Activated B cell treated with CpG ODN at 0.5 μM for 24 hours (primary cell): ENCODE data around the gene GTF3C5. TPM values are rescaled to one million over a fixed set of nuclear protein-coding genes. Genes with fewer than 3 reads are reported as not detected.
"Not testable (repeated sequence)": the region's sequence is repeated elsewhere in the genome, so short reads cannot be mapped to it uniquely, and the experiment has no call there.

Experiments
- ATAC-seq: fragments of 200-7000 bp; cut with Tn5 transposase; one replicate; pipeline ENCODE4 v1.10.0; 2021; ENCODE audit warnings: low read depth, mild to moderate bottlenecking, moderate library complexity
- CTCF ChIA-PET: fragments of 350-600 bp; sonication (Branson Sonifier 250); formaldehyde crosslinking; loops from one replicate; lab custom pipeline; 2021; ENCODE audit warnings: antibody characterized with exemption; lab: Charles Lee
- POLR2A ChIA-PET: fragments of 350-600 bp; sonication (Branson Sonifier 250); formaldehyde crosslinking; loops from one replicate; lab custom pipeline; 2021; ENCODE audit warnings: antibody characterized with exemption; lab: Charles Lee
- DNase-seq: peaks from one replicate; pipeline ENCODE4 v3.0.0; 2022
- H3K27ac Mint-ChIP-seq: one replicate; pipeline ENCODE4 v1.8.0; 2020; ENCODE audit warnings: mixed read lengths
- H3K27me3 Mint-ChIP-seq: one replicate; pipeline ENCODE4 v1.8.0; 2021; ENCODE audit warnings: mixed read lengths
- H3K36me3 Mint-ChIP-seq: one replicate; pipeline ENCODE4 v1.8.0; 2021; ENCODE audit warnings: low read depth, mixed read lengths
- H3K4me1 Mint-ChIP-seq: one replicate; pipeline ENCODE4 v1.8.0; 2021; ENCODE audit warnings: mixed read lengths
- H3K4me3 Mint-ChIP-seq: one replicate; pipeline ENCODE4 v1.8.0; 2020; ENCODE audit warnings: mild to moderate bottlenecking, mixed read lengths
- H3K9me3 Mint-ChIP-seq: one replicate; pipeline ENCODE4 v1.8.0; 2020; ENCODE audit warnings: mixed read lengths
- intact Hi-C: fragments of 100-400 bp; cut with micrococcal nuclease; formaldehyde crosslinking; loops from one replicate; pipeline ENCODE4 v1.15.1; 2024
- total RNA-seq: library from RNA; stranded (reverse); gene quantifications from 2 replicates; pipeline ENCODE4 v1.2.3, GENCODE V29; 2022
- TF ChIP-seq, protein P1 (sequence below): fragments of 200-600 bp; IDR thresholded peaks from one replicate; pipeline ENCODE4 v1.8.0; 2022; ENCODE audit warnings: antibody characterized with exemption, mild to moderate bottlenecking

The GTF3C5 gene
- total RNA-seq, 1 donor from 2014 or later = 56.6 TPM

DNA sequence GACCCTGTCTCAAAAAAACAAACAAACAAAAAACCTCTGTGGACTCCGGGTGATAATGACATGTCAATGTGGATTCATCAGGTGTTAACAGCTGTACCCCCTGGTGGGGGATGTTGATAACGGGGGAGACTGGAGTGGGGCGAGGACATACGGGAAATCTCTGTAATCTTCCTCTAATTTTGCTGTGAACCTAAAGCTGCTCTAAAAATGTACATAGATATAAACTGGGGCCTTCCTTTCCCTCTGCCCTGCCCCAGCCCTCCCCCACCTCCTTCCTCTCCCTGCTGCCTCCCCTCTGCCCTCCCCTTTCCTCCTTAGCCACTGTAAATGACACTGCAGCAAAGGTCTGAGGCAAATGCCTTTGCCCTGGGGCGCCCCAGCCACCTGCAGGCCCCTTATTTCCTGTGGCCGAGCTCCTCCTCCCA is 29.6 kb downstream of the GTF3C5 start:
- ATAC-seq = no peak
- TF ChIP-seq, protein P1, sequence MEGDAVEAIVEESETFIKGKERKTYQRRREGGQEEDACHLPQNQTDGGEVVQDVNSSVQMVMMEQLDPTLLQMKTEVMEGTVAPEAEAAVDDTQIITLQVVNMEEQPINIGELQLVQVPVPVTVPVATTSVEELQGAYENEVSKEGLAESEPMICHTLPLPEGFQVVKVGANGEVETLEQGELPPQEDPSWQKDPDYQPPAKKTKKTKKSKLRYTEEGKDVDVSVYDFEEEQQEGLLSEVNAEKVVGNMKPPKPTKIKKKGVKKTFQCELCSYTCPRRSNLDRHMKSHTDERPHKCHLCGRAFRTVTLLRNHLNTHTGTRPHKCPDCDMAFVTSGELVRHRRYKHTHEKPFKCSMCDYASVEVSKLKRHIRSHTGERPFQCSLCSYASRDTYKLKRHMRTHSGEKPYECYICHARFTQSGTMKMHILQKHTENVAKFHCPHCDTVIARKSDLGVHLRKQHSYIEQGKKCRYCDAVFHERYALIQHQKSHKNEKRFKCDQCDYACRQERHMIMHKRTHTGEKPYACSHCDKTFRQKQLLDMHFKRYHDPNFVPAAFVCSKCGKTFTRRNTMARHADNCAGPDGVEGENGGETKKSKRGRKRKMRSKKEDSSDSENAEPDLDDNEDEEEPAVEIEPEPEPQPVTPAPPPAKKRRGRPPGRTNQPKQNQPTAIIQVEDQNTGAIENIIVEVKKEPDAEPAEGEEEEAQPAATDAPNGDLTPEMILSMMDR = no peak
- intact Hi-C loops = no loop called here

GRCh38 chr9:133061019-133061763 is 30.4 kb downstream of the GTF3C5 start:
- H3K4me1 Mint-ChIP-seq = peaks cover 19% of the 10 kb centered on the region
- CTCF ChIA-PET, intact Hi-C loops, H3K9me3 Mint-ChIP-seq, H3K4me3 Mint-ChIP-seq, DNase-seq, H3K27ac Mint-ChIP-seq, H3K27me3 Mint-ChIP-seq, ATAC-seq: not testable (repeated sequence)
- peaks cover 18% of the 10 kb centered on the region for H3K36me3 Mint-ChIP-seq
- POLR2A ChIA-PET = interaction anchor here (0.6 kb wide), 1 partner anchor 118 kb away, joined by 3 read pairs; no protein-coding TSS in a partner anchor

More for the DNA sequence above, 29.6 kb downstream of the GTF3C5 start:
- H3K36me3 Mint-ChIP-seq = peaks cover 25% of the 10 kb centered on the region
- H3K4me1 Mint-ChIP-seq = peaks cover 19% of the 10 kb centered on the region
- no peaks in the 10 kb centered on the region for H3K27me3 Mint-ChIP-seq
- H3K9me3 Mint-ChIP-seq = no peaks in the 10 kb centered on the region
- no peak overlapping the region for H3K4me3 Mint-ChIP-seq
- CTCF ChIA-PET = no interaction called here
- DNase-seq = no peak
- no peak overlapping the region for H3K27ac Mint-ChIP-seq
- POLR2A ChIA-PET = no interaction called here

DNA sequence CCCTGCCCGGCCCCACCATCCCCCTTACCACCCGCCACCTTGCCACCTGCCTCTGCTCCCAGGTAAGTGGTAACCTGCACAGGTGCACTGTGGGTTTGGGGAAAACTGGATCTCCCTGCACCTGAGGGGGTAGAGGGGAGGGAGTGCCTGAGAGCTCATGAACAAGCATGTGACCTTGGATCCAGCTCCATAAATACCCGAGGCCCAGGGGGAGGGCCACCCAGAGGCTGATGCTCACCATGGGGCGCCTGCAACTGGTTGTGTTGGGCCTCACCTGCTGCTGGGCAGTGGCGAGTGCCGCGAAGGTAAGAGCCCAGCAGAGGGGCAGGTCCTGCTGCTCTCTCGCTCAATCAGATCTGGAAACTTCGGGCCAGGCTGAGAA is 31.0 kb downstream of the GTF3C5 start, which contains the start of gene CEL:
TSS of gene CEL (plus strand) at position 218 of the 382 bp plus-strand sequence. CDS start at position 240, 22 bp downstream.
- Mint-ChIP-seq H3K4me1 (peaks cover 19% of the 10 kb centered on the region), H3K36me3 (peaks cover 13% of the 10 kb centered on the region)
- H3K27ac Mint-ChIP-seq, DNase-seq, ATAC-seq, H3K9me3 Mint-ChIP-seq, CTCF ChIA-PET, H3K4me3 Mint-ChIP-seq, intact Hi-C loops, H3K27me3 Mint-ChIP-seq: not testable (repeated sequence)
- POLR2A ChIA-PET = interaction anchor here (0.6 kb wide), 1 partner anchor 117 kb away, joined by 3 read pairs; no protein-coding TSS in a partner anchor

- Mint-ChIP-seq H3K4me1 (peaks cover 19% of the 10 kb centered on the region), H3K36me3 (peaks cover 10% of the 10 kb centered on the region)
- H3K4me3 Mint-ChIP-seq, intact Hi-C loops, H3K27me3 Mint-ChIP-seq, H3K9me3 Mint-ChIP-seq, ATAC-seq, H3K27ac Mint-ChIP-seq, CTCF ChIA-PET, DNase-seq, POLR2A ChIA-PET: not testable (repeated sequence)
Measured at GRCh38 chr9:133062569-133062968, 31.8 kb downstream of the GTF3C5 start.

GRCh38 chr9:133063159-133063499 is 32.3 kb downstream of the GTF3C5 start:
- ATAC-seq (no peak), DNase-seq (no peak)
- peaks cover 6% of the 10 kb centered on the region for H3K36me3 Mint-ChIP-seq
- POLR2A ChIA-PET = no interaction called here
- H3K27ac Mint-ChIP-seq = no peak overlapping the region
- intact Hi-C loops = no loop called here
- no peaks in the 10 kb centered on the region for H3K9me3 Mint-ChIP-seq
- TF ChIP-seq, protein P1 = no peak
- H3K4me3 Mint-ChIP-seq = no peak overlapping the region
- H3K27me3 Mint-ChIP-seq = no peaks in the 10 kb centered on the region
- CTCF ChIA-PET = no interaction called here
- peaks cover 19% of the 10 kb centered on the region for H3K4me1 Mint-ChIP-seq

DNA sequence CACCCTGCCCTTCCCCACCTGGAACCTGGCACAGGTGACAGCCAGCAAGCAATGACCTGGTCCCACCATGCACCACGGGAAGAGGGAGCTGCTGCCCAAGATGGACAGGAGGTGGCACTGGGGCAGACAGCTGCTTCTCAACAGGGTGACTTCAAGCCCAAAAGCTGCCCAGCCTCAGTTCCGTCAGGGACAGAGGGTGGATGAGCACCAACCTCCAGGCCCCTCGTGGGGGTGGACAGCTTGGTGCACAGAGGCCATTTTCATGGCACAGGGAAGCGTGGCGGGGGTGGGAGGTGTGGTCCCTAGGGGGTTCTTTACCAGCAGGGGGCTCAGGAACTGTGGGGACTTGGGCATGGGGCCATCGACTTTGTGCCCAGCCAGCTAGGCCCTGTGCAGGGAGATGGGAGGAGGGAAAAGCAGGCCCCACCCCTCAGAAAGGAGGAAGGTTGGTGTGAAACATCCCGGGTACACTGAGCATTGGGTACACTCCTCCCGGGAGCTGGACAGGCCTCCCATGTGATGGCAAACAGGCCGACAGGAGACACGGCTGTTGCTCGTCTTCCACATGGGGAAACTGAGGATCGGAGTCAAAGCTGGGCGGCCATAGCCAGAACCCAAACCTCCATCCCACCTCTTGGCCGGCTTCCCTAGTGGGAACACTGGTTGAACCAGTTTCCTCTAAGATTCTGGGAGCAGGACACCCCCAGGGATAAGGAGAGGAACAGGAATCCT is 32.9 kb downstream of the GTF3C5 start:
- H3K27ac Mint-ChIP-seq = no peak overlapping the region
- H3K36me3 Mint-ChIP-seq = peaks cover 2% of the 10 kb centered on the region
- intact Hi-C loops = no loop called here

More for the DNA sequence above, 32.9 kb downstream of the GTF3C5 start:
- no peak for DNase-seq
- Mint-ChIP-seq H3K9me3 (no peaks in the 10 kb centered on the region), H3K27me3 (no peaks in the 10 kb centered on the region), H3K4me3 (no peak overlapping the region), H3K4me1 (peaks cover 18% of the 10 kb centered on the region)
- CTCF ChIA-PET = no interaction called here
- TF ChIP-seq, protein P1 = no peak
- no peak for ATAC-seq
- POLR2A ChIA-PET = no interaction called here
